ENCODE data around the gene MAT2A. TPM values are rescaled to one million over a fixed set of nuclear protein-coding genes. Genes with fewer than 3 reads are reported as not detected.

MAT2A gene
- total and polyA plus RNA-seq, 2 of the 8 experiments (the other 6 are each of a cell fraction or from before 2014, with no cell fraction given): 255 to 307 TPM

- TF ChIP-seq E2F6 (IDR thresholded peaks at IDR 0.05) (no peak), JUN (IDR thresholded peaks at IDR 0.05; ENCODE audit: low read depth, low read length) (no peak), EGR1 (IDR thresholded peaks at IDR 0.05; ENCODE audit: borderline replicate concordance, low read depth, low read length) (no peak)
Measured at GRCh38 chr2:85589181-85589580, 50.2 kb downstream of the MAT2A start (continued).

Measured in H1 (cell line).